NCI-H69 (cell line): ENCODE results near the gene CD247.
"Not testable (repeated sequence)": the region's sequence is repeated elsewhere in the genome, so short reads cannot be mapped to it uniquely, and the experiment has no call there.

Experiments
- DNase-seq: peaks from one replicate; lab custom pipeline; 2025; lab: John Stamatoyannopoulos, UW

The CD247 gene

GRCh38 chr1:167518331-167518700 lies at the start of gene CD247:
Gene CD247 (minus strand): TSS chr1:167518529. CDS start chr1:167518465, 64 bp downstream.
- no peak for DNase-seq

GRCh38 chr1:167567663-167568062 lies 49.3 kb upstream of the CD247 start:
- DNase-seq, result no peak

GRCh38 chr1:167566766-167567165 lies 48.4 kb upstream of the CD247 start:
- no peak for DNase-seq

GRCh38 chr1:167565922-167566321 lies 47.6 kb upstream of the CD247 start:
- DNase-seq, result no peak

GRCh38 chr1:167564612-167565270 lies 46.4 kb upstream of the CD247 start:
- DNase-seq, result no peak

- DNase-seq, result peak; percentile 50
Observed at GRCh38 chr1:167563579-167564246, 45.4 kb upstream of the CD247 start.

- no peak for DNase-seq
Observed at GRCh38 chr1:167562702-167563101, 44.4 kb upstream of the CD247 start.

- DNase-seq, result no peak
Observed at GRCh38 chr1:167561753-167562152, 43.4 kb upstream of the CD247 start.

- peak; percentile 68 for DNase-seq
Observed at GRCh38 chr1:167555971-167556714, 37.8 kb upstream of the CD247 start.

GRCh38 chr1:167555072-167555471 lies 36.7 kb upstream of the CD247 start:
- not testable (repeated sequence) for DNase-seq

GRCh38 chr1:167554028-167554779 lies 35.9 kb upstream of the CD247 start:
- DNase-seq, result no peak

- DNase-seq, result peak; percentile 90
Observed at GRCh38 chr1:167553136-167554027, 35.1 kb upstream of the CD247 start, which contains the start of gene CREG1. Gene CREG1 (minus strand): TSS chr1:167553762.

- no peak for DNase-seq
Observed at GRCh38 chr1:167551362-167551761, 33.0 kb upstream of the CD247 start.

GRCh38 chr1:167548059-167548932 lies 30.0 kb upstream of the CD247 start:
- no peak for DNase-seq

GRCh38 chr1:167546935-167547334 lies 28.6 kb upstream of the CD247 start:
- no peak for DNase-seq

GRCh38 chr1:167545349-167545748 lies 27.0 kb upstream of the CD247 start:
- DNase-seq, result no peak

- no peak for DNase-seq
Observed at GRCh38 chr1:167544447-167545093, 26.2 kb upstream of the CD247 start.

GRCh38 chr1:167543199-167543990 lies 25.1 kb upstream of the CD247 start:
- DNase-seq, result no peak
